Measurements from ENCODE around the gene AMT.

Gene AMT

DNA sequence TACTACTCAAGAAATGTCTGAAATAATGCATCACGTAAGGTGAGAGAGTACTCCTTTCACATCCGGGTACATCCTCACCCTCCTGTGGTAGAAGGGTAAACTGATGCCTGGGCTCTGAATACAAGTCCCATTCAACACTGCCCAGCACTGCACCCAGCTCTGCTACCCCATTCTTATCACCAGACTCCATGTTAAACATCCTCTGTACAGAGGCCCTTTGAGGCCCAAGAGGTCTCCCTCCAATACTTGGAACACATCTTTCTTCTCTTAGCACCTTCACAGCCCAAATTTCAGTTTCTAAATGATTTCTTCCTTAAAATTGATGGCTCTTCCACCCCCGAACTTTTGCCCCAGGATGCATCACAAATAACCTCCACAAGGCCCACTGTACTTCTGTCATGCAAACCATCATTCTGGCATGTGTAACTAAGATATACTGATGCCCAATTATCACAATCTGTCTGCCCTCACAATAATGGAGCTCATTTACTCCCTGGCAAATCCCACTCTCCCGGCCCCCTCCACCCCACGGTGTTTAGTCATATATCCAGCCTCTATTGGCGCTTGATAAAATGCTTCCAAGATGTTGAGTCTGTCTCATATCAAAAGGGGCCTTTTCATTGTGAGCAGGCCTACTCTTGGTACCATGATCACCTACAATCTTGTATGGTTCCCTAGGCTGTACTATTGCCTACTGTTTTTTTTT lies 51.5 kb downstream of the AMT start:
- TF ChIP-seq CTCF (conservative IDR thresholded peaks at IDR 0.05; ENCODE audit: low read length), result no peak
- no peak overlapping the region for H3K4me3 ChIP-seq (ENCODE audit: low read length)
- no peak for DNase-seq (ENCODE audit: low read depth)

Measured in AG10803 (cell line).